A673 (cell line): ENCODE results near the gene ENTR1. TPM values are rescaled to one million over a fixed set of nuclear protein-coding genes. Genes with fewer than 3 reads are reported as not detected.

Experiments used
- BruUV-seq: library from RNA; stranded (reverse); fragments of 400-500 nt; replicated peaks from 2 replicates; lab custom pipeline; 2021; lab: Mats Ljungman, UMichigan
- CTCF ChIA-PET: fragments of 300-600 bp; sonication (Branson Sonifier 250); formaldehyde crosslinking; loops from one replicate; lab custom pipeline; 2022; ENCODE audit warnings: antibody characterized with exemption; lab: Charles Lee
- POLR2A ChIA-PET: fragments of 300-600 bp; sonication (Branson Sonifier 250); formaldehyde crosslinking; loops from one replicate; lab custom pipeline; 2022; ENCODE audit warnings: antibody characterized with exemption; ENCODE audit not compliant: low non-redundant PET; lab: Charles Lee
- DNase-seq: peaks from one replicate; pipeline ENCODE4 v3.0.0-alpha.2; 2015; ENCODE audit warnings: low spot score
- H3K27ac ChIP-seq: fragments of 200-600 bp; sonication (generic); 2 replicates; pipeline ENCODE4 v1.5.1; 2016; ENCODE audit warnings: mixed run types, low read depth, mild to moderate bottlenecking, mixed read lengths, antibody characterized with exemption, low read length; ENCODE audit not compliant: poor library complexity, severe bottlenecking
- H3K27me3 ChIP-seq: fragments of 200-600 bp; sonication (generic); replicated peaks from 2 replicates; pipeline ENCODE4 v1.6.1; 2017; ENCODE audit warnings: mixed run types, low read depth, mild to moderate bottlenecking, mixed read lengths, antibody characterized with exemption, low read length; ENCODE audit not compliant: insufficient read depth, poor library complexity
- H3K36me3 ChIP-seq: fragments of 200-600 bp; sonication (generic); 2 replicates; pipeline ENCODE4 v1.6.1; 2016; ENCODE audit warnings: mixed run types, mild to moderate bottlenecking, mixed read lengths, antibody characterized with exemption, low read length; ENCODE audit not compliant: insufficient read depth, poor library complexity, severe bottlenecking
- H3K4me1 ChIP-seq: fragments of 200-600 bp; sonication (generic); 2 replicates; pipeline ENCODE4 v1.6.1; 2017; ENCODE audit warnings: mixed run types, mild to moderate bottlenecking, mixed read lengths, antibody characterized with exemption, low read length; ENCODE audit not compliant: insufficient read depth, poor library complexity, severe bottlenecking
- H3K4me3 ChIP-seq: fragments of 200-600 bp; sonication (generic); 2 replicates; pipeline ENCODE4 v1.5.1; 2016; ENCODE audit warnings: low read depth, mixed run types, mild to moderate bottlenecking, mixed read lengths, low read length; ENCODE audit not compliant: poor library complexity, severe bottlenecking
- H3K9me3 ChIP-seq: fragments of 200-600 bp; sonication (generic); 2 replicates; pipeline ENCODE4 v1.6.1; 2016; ENCODE audit warnings: mixed run types, low read depth, mild to moderate bottlenecking, mixed read lengths, antibody characterized with exemption, low read length; ENCODE audit not compliant: poor library complexity, severe bottlenecking
- CTCF ChIP-seq: fragments of 300-800, 200-600 bp; sonication (generic); conservative IDR thresholded peaks from 2 replicates; pipeline ENCODE4 v1.5.1; 2017; ENCODE audit warnings: low read depth, mild to moderate bottlenecking, antibody characterized with exemption, low read length, moderate library complexity, mixed read lengths
- EZH2 ChIP-seq: fragments of 200-600 bp; sonication (generic); IDR thresholded peaks from 2 replicates; pipeline ENCODE4 v1.6.1; 2017; ENCODE audit warnings: borderline replicate concordance, low read depth, mild to moderate bottlenecking, mixed read lengths, antibody characterized with exemption, low read length; ENCODE audit not compliant: poor library complexity, severe bottlenecking
- intact Hi-C: fragments of 100-400 bp; cut with micrococcal nuclease; formaldehyde crosslinking; loops from one replicate; pipeline ENCODE4 v1.10.0; 2022; ENCODE audit not compliant: unreplicated experiment
- total RNA-seq: library from RNA; stranded (reverse); gene quantifications from 2 replicates; pipeline ENCODE4 v1.2.3, GENCODE V29; 2021

The ENTR1 gene
- total RNA-seq, 1 experiment from 2014 or later = 146 TPM

DNA sequence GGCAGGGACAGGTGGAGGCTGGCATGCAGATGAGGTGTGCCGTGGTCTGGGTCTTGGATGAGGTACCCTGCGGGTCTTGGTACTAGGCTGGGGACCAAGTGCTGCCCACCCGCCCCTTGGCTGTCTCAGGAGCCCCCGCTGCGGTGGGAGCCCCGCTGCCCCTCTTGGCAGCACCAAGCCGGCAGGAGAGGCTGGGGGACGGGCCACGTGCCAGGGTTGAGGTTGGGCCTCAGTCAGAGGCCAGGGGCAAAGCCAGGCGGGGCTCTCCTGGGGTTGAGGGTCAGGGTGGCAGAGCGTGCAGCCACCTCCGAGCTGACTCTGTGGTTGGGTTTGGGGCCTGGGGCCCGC is 38.9 kb downstream of the ENTR1 start:
- Histone ChIP-seq H3K4me1 (no peaks in the 10 kb centered on the region), H3K9me3 (no peaks in the 10 kb centered on the region), H3K27me3 (no peaks in the 10 kb centered on the region), H3K27ac (no peak overlapping the region), H3K4me3 (no peak overlapping the region), H3K36me3 (no peaks in the 10 kb centered on the region)
- DNase-seq = no peak
- no TSS peak for BruUV-seq
- ChIA-PET CTCF (no interaction called here), POLR2A (no interaction called here)
- TF ChIP-seq CTCF (no peak), EZH2 (no peak)
- intact Hi-C loops = no loop called here

- CTCF ChIA-PET = no interaction called here
Measured at GRCh38 chr9:136370687-136371532, 39.5 kb downstream of the ENTR1 start.

DNA sequence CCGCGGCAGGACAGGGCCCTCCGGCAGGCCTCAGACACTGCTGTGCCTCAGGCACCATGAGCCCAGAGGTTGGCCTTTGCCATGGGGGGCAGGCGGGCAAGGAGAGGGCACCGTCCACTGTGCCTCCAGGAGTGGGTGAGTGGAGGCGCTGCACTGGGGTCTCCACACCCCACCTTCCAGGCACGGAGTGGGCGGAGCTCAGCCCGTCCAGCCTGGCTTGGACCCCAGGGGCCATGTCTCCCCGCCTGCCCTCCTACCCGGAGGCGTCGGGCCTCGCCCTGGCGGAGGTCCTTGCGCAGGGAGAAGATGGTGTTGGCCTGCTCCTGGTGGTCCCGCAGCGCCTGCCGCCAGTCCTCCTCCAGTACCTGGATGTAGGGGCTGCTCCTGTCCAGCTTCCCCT is 40.4 kb downstream of the ENTR1 start:
- CTCF ChIA-PET = no interaction called here
- H3K4me3 ChIP-seq = no peak overlapping the region
- no peaks in the 10 kb centered on the region for H3K4me1 ChIP-seq
- TF ChIP-seq EZH2 (no peak), CTCF (no peak)
- H3K36me3 ChIP-seq = no peaks in the 10 kb centered on the region
- intact Hi-C loops = no loop called here
- no peaks in the 10 kb centered on the region for H3K27me3 ChIP-seq
- no peaks in the 10 kb centered on the region for H3K9me3 ChIP-seq
- no peak overlapping the region for H3K27ac ChIP-seq
- POLR2A ChIA-PET = no interaction called here
- BruUV-seq = no TSS peak
- no peak for DNase-seq

More at GRCh38 chr9:136370687-136371532, 39.5 kb downstream of the ENTR1 start:
- TF ChIP-seq EZH2 (no peak), CTCF (no peak)
- H3K27ac ChIP-seq = no peak overlapping the region
- no peak for DNase-seq
- H3K36me3 ChIP-seq = no peaks in the 10 kb centered on the region
- H3K4me1 ChIP-seq = no peaks in the 10 kb centered on the region
- H3K27me3 ChIP-seq = no peaks in the 10 kb centered on the region
- no peak overlapping the region for H3K4me3 ChIP-seq
- H3K9me3 ChIP-seq = no peaks in the 10 kb centered on the region
- no TSS peak for BruUV-seq
- POLR2A ChIA-PET = interaction anchor here (0.6 kb wide), 1 partner anchor 80 kb away, joined by 3 read pairs; no protein-coding TSS in a partner anchor
- intact Hi-C loops = no loop called here
